ENCODE results near the gene PFKFB1.

DNA sequence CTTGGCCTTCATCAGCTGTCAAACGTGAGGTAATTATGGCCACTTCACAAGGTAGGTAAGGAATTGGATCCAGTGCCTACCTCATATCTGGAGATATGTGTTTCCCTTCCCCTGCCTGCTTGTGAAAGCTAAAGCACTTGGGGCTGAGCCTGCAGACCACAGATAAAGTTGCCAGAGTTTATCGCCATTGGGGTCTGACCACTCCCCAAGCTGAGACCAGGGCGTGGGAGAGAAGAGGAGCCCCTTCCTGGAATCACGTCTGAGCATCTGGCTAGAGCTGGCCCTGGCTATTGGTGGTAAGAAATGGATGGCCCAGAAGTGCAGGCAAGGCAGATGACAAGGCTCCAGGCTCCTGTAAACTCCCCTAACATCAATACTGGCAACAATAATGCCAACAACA, 34.1 kb upstream of the PFKFB1 start:
- TF ChIP-seq, protein P1, sequence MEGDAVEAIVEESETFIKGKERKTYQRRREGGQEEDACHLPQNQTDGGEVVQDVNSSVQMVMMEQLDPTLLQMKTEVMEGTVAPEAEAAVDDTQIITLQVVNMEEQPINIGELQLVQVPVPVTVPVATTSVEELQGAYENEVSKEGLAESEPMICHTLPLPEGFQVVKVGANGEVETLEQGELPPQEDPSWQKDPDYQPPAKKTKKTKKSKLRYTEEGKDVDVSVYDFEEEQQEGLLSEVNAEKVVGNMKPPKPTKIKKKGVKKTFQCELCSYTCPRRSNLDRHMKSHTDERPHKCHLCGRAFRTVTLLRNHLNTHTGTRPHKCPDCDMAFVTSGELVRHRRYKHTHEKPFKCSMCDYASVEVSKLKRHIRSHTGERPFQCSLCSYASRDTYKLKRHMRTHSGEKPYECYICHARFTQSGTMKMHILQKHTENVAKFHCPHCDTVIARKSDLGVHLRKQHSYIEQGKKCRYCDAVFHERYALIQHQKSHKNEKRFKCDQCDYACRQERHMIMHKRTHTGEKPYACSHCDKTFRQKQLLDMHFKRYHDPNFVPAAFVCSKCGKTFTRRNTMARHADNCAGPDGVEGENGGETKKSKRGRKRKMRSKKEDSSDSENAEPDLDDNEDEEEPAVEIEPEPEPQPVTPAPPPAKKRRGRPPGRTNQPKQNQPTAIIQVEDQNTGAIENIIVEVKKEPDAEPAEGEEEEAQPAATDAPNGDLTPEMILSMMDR (IDR thresholded peaks at IDR 0.05; ENCODE audit: low read depth, low read length): no peak
- TF ChIP-seq POLR2A (IDR thresholded peaks at IDR 0.05; ENCODE audit: extremely low read depth, insufficient read length): no peak

All from NB4 (cell line).